Erythroblast (primary cell): ENCODE results near the gene RAP1GAP.

Source experiments
- GATA1 ChIP-seq: IDR thresholded peaks from 2 replicates; pipeline ENCODE4 v1.6.1; 2011; ENCODE audit warnings: low read depth, mild to moderate bottlenecking, control low read depth, low read length, moderate library complexity
- POLR2A ChIP-seq: IDR thresholded peaks from 2 replicates; pipeline ENCODE4 v1.6.1; 2011; ENCODE audit warnings: mild to moderate bottlenecking, low read length

GRCh38 chr1:21630571-21631343 lies 38.4 kb downstream of the RAP1GAP start:
- no peak for TF ChIP-seq POLR2A
- no peak for TF ChIP-seq GATA1
